Effector memory CD4-positive, alpha-beta T cell (primary cell): Measurements from ENCODE around the gene SLC48A1.

Experiments
- DNase-seq, 3 donors: peaks; one replicate each; pipeline ENCODE4 v3.0.0-alpha.2; 2020
- H3K27ac ChIP-seq: 2 replicates; pipeline ENCODE4 v1.7.0; 2013; ENCODE audit warnings: mild to moderate bottlenecking, low read length, moderate library complexity; ENCODE audit not compliant: insufficient read depth, poor library complexity, severe bottlenecking
- H3K27me3 ChIP-seq: replicated peaks from 2 replicates; pipeline ENCODE4 v1.7.0; 2013; ENCODE audit warnings: mild to moderate bottlenecking, low read length; ENCODE audit not compliant: insufficient read depth, control insufficient read depth, poor library complexity, severe bottlenecking
- H3K36me3 ChIP-seq: 2 replicates; pipeline ENCODE4 v1.7.0; 2013; ENCODE audit warnings: mild to moderate bottlenecking, low read length, moderate library complexity; ENCODE audit not compliant: control insufficient read depth, insufficient read depth
- H3K4me1 ChIP-seq: 2 replicates; pipeline ENCODE4 v1.7.0; 2013; ENCODE audit warnings: low read length, mild to moderate bottlenecking; ENCODE audit not compliant: control insufficient read depth, insufficient read depth, poor library complexity, severe bottlenecking
- H3K4me3 ChIP-seq: 2 replicates; pipeline ENCODE4 v1.7.0; 2013; ENCODE audit warnings: low read length, low read depth, mild to moderate bottlenecking; ENCODE audit not compliant: insufficient read depth, poor library complexity, severe bottlenecking
- H3K9me3 ChIP-seq: 2 replicates; pipeline ENCODE4 v1.7.0; 2013; ENCODE audit warnings: mild to moderate bottlenecking, low read length, moderate library complexity; ENCODE audit not compliant: control insufficient read depth

Gene SLC48A1

GRCh38 chr12:47755655-47756562, 17.1 kb upstream of the SLC48A1 start:
- Histone ChIP-seq H3K4me1 (peaks cover 30% of the 10 kb centered on the region), H3K27ac (no peak overlapping the region), H3K4me3 (no peak overlapping the region), H3K36me3 (no peaks in the 10 kb centered on the region), H3K27me3 (no peaks in the 10 kb centered on the region), H3K9me3 (no peaks in the 10 kb centered on the region)
- peak in 1 of 3 donors; percentile 12 for DNase-seq

- DNase-seq = no peak
- no peaks in the 10 kb centered on the region for H3K36me3 ChIP-seq
- no peaks in the 10 kb centered on the region for H3K27me3 ChIP-seq
- H3K27ac ChIP-seq = no peak overlapping the region
- H3K4me1 ChIP-seq = peaks cover 30% of the 10 kb centered on the region
- H3K9me3 ChIP-seq = no peaks in the 10 kb centered on the region
- no peak overlapping the region for H3K4me3 ChIP-seq
These were observed 15.6 kb upstream of the SLC48A1 start for GRCh38 chr12:47757364-47757839.

- H3K4me3 ChIP-seq = peak overlapping the region; percentile 73
- DNase-seq = no peak
- H3K36me3 ChIP-seq = no peaks in the 10 kb centered on the region
- no peak overlapping the region for H3K27ac ChIP-seq
- H3K27me3 ChIP-seq = no peaks in the 10 kb centered on the region
- H3K4me1 ChIP-seq = peaks cover 30% of the 10 kb centered on the region
- no peaks in the 10 kb centered on the region for H3K9me3 ChIP-seq
These were observed 15.0 kb upstream of the SLC48A1 start for GRCh38 chr12:47757840-47758583.

- no peak for DNase-seq
- no peak overlapping the region for H3K27ac ChIP-seq
- peaks cover 30% of the 10 kb centered on the region for H3K4me1 ChIP-seq
- no peaks in the 10 kb centered on the region for H3K36me3 ChIP-seq
- peak overlapping the region; percentile 73 for H3K4me3 ChIP-seq
- no peaks in the 10 kb centered on the region for H3K27me3 ChIP-seq
- H3K9me3 ChIP-seq = no peaks in the 10 kb centered on the region
These were observed 14.5 kb upstream of the SLC48A1 start for GRCh38 chr12:47758584-47758833.

- DNase-seq = peak; percentile 65 to 74 (median 66)
- Histone ChIP-seq H3K9me3 (no peaks in the 10 kb centered on the region), H3K4me1 (peaks cover 30% of the 10 kb centered on the region), H3K36me3 (no peaks in the 10 kb centered on the region), H3K27ac (no peak within 1 kb of the TSS), H3K4me3 (peak within 1 kb of the TSS; percentile 73), H3K27me3 (no peaks in the 10 kb centered on the region)
These were observed 14.0 kb upstream of the SLC48A1 start, which contains the start of gene RAPGEF3 for GRCh38 chr12:47758834-47759690. RAPGEF3 (minus strand) TSS chr12:47758880; CDS start chr12:47758556, 324 bp downstream.

- Histone ChIP-seq H3K27ac (no peak overlapping the region), H3K4me1 (peaks cover 19% of the 10 kb centered on the region), H3K4me3 (no peak overlapping the region), H3K9me3 (no peaks in the 10 kb centered on the region), H3K27me3 (no peaks in the 10 kb centered on the region), H3K36me3 (no peaks in the 10 kb centered on the region)
- DNase-seq = no peak
These were observed 10.1 kb upstream of the SLC48A1 start for GRCh38 chr12:47762850-47763465.

GRCh38 chr12:47763481-47764346, 9.3 kb upstream of the SLC48A1 start:
- Histone ChIP-seq H3K9me3 (no peaks in the 10 kb centered on the region), H3K27ac (no peak overlapping the region), H3K36me3 (no peaks in the 10 kb centered on the region), H3K4me1 (peaks cover 14% of the 10 kb centered on the region), H3K4me3 (no peak overlapping the region), H3K27me3 (no peaks in the 10 kb centered on the region)
- no peak for DNase-seq

- no peak for DNase-seq
- Histone ChIP-seq H3K36me3 (no peaks in the 10 kb centered on the region), H3K4me1 (peaks cover 3% of the 10 kb centered on the region), H3K27ac (peak overlapping the region; percentile 18), H3K4me3 (no peak overlapping the region), H3K27me3 (no peaks in the 10 kb centered on the region), H3K9me3 (no peaks in the 10 kb centered on the region)
These were observed 6.4 kb upstream of the SLC48A1 start for GRCh38 chr12:47766502-47767215.
